Measurements from ENCODE around the gene TJP1.
"Not testable (repeated sequence)": the region's sequence is repeated elsewhere in the genome, so short reads cannot be mapped to it uniquely, and the experiment has no call there.

Gene TJP1

DNA sequence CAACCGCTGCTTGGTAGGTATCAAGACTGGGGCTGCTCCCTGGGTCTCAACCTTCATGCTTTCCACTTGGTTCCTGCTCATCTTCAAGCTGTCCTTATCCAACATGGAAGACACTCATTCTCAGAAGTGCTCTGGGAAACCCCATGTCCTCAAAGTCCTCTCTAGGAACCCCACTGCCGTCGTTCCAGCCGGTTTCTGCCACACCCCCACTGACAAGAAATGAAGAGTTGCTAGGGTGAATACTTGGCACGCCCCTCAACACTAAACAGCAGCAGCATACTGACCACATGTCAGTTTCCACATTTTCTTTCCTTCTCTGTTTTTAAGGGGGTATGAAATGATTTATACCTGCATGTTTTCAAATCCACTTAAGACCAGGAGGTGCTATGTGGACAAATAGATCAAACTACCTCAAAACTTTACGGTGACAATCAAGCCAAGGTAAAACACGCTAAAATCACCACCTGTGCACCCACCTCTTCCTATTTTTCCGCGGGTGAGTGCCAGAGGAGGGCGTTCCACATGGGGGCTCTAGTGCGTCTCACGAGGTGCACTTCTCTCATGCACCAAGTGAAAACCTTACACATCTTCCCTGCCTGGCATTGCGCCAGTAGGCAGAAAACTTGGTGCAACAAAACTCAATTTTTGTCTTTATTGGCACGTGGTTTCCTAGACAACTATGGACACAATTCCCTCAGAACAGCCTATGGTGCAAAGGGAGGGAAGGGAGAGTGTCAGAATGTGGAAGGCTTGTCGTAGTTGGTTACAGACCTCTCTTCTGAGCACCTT lies 125.1 kb downstream of the TJP1 start:
- DNase-seq, result no peak

DNA sequence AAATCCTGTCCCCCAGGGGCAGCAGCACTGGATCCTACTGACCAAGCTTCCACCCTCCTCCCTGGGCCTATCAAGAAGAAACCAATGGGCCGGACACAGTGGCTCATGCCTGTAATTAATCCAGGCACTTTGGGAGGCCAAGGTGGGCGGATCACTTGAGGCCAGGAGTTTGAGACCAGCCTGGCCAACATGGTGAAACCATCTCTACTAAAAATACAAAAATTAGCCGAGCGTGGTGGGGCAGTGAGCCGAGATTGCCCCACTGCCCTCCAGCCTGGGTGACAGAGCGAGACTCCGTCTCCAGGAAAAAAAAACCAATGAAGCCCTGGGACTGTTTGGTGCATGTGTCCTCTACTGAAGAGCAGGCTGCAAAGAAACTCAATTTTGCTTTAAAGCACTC lies 125.8 kb downstream of the TJP1 start:
- not testable (repeated sequence) for DNase-seq

- DNase-seq, result no peak
Observed at GRCh38 chr15:29695489-29696167, 126.6 kb downstream of the TJP1 start.

GRCh38 chr15:29693225-29693624 lies 129.0 kb downstream of the TJP1 start:
- DNase-seq, result no peak

DNA sequence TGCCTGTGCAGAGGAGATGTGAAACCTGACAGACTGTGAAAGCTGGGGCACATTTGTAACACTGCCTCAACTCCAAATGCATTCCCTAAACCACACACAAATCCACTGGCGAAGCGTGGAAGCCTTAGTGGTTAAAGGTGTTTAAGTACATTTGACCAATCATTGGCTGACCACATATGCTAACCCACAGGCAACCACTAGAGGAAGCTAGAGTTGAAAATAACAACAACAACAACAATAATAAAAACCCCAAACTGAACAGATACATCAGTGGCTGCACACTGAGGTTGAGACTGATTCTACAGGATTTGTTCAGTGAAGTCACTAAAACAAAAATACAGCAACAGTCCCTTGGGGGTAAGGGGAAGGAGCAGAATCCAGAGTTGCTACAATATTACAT lies 129.7 kb downstream of the TJP1 start:
- no peak for DNase-seq

DNA sequence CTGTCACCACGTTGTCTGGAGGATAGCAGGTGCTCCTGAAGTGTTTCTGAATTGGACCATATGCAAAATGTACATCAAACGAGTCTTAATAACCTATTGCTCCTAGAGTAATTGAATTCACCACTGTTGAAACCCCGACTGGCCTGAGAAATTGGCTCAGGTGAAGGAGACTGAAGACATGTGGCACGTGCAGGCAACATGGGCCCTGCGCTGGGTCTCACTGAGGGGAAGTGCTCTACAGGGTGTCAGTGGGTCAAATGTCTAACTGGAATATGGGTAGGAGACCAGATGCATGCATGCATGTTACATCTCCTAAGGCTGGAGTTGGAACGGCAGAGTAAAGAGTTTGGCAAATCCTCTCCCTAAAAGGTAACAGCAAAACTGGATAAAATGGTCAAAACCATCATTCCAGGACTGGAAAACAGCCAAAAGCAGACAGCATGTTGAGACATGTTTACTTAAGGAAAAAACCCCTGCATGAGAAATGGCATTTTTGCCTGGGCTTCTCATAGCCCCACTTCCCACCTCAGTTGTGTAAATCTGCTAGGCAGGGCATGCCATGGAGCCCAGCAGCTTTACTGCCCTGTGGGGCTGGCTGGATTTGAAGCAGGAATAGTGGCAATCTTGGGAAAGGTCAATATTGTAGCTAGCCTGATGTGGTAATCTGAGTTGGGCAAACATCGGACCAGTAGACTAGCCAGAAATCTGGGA lies 131.3 kb downstream of the TJP1 start:
- no peak for DNase-seq

GRCh38 chr15:29689287-29689986 lies 132.8 kb downstream of the TJP1 start:
- no peak for DNase-seq

- DNase-seq, result no peak
Observed at GRCh38 chr15:29688506-29689286, 133.6 kb downstream of the TJP1 start.

DNA sequence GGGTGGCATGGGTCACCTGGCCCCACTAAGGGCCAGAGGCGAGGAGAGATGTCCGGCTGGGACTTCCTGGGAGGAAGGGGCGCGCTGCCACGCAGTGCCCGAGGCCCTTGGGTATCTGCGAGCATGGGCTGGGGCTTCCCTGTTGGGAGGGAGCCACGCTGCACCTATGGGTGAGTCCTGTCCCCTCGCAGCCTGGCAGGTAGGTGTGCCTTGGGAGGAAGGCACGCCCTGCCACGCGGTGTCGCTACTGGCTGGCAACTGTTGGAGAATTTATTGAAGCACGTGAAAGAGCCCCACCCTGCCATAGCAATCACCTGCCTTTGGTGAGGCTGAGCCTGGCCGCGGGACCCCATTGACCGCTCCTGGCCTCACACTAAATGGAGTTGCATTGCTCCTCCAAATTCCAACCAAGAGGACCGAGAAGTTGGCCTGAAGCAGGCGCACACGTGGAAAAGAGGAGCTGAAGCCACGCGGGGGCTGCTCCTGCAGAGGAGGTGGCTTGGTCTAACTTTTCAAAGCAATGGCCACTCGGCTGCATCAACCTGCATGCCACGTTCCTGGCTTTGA lies 134.2 kb downstream of the TJP1 start:
- DNase-seq, result no peak

DNA sequence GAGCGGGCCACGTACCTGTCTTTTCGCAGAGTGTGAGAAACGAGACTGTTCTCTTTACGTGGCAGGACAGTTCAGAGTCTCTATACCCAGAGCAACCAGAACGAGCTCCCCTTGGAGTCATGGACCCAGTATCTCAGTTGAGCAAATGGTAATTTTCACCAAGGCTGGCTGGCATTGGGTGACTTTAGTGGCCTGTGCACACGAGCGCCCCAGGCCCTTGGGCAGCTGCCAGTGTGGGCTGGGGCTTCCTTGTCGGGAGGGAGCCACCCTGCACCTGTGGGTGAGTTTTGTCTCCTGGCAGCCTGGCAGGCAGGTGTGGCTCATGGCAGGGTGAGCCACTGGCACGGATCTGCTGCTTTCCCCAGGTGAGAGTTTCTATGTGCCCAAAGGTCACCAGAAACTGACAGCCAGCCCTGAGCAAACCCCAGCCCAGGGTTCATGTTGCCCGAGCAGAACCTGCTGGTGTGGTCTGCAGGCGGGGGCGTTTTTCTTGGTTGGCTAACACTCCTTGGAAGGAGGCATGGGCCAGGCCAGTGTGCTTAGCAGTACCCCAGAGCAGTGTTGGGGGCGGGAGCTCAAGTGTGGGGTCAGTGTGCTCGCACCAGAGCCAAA lies 135.0 kb downstream of the TJP1 start:
- no peak for DNase-seq

- no peak for DNase-seq
Observed at GRCh38 chr15:29686445-29687203, 135.6 kb downstream of the TJP1 start.

DNA sequence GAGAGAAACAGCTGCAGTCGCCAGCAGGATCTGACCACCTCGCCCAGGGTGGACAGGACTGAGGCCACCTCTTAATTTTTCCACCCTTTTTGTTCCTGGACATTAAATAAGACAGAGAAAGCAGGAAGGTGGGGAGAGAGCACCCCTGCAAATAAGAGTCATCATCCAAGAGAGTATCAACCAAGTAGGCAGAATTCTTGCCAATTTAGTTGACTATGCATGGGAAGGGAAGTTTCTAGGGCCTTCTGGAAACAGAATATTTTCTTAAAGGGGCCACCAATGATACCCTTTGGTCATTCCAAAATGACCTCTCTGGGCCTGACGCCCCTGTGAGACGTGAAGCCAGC lies 136.2 kb downstream of the TJP1 start:
- DNase-seq, result no peak

DNA sequence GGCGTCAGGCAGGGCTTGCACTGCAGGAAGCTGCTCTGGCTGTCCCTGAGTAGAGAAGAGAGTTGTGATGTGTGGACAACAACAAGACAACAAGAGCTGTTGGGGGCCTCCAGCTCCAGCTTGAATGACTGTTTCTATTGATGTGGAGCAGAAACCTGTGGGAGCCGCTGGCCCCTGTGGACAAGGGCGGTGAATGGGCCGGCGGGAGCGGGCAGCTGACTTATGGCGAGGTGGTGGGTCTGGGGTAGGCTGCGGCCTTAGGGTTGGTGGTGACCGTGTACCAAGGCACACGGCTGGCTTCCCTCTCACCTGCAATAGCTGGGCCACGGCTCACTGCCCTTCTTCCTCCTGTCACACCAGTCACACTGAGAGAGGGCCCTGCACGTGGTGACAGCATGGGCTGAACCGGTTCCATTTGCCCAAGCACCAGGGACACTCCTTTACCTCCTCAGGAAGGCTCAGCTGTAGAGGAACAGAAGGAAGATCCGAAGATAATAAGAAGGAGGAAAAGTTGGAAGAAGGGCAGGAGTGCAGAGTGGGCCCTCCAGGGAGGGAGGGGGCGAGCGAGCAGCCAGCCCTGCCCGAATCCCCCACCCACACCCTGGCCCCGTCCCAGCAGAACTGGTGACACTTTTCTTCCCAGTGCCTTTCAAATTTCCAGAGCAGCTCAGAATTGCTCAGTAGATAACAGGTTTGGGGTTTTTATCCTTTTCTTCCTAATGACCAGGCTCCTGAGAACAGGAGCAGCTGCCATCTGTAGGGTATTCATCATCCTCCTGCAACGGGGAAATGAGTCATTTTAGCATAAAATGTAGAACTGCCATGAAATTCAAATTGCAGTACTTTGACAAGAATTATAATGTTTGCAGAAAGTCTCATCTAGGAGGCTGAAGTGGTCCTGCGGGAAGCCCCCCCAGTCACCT lies 136.9 kb downstream of the TJP1 start:
- no peak for DNase-seq

- DNase-seq, result no peak
Observed at GRCh38 chr15:29682781-29683180, 139.5 kb downstream of the TJP1 start.

DNA sequence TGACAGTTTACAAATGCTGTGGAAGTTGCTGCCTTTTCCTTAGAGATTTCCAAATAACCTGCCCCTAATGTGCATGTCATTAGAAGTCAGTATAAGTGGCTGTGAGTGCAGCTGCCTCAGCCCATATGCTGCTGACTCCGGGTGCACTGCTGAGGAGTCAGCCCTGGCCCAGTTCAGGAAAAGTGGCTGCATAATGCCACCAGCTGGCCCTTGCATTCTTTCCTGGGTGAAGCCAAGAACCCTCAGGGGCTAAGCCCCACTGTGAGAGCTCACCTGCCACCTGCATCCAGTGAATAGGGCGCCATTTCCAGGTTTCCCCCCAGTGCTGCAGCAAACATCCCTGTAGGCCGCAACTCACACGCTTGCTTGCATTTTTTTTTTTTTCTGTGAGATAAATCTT lies 139.9 kb downstream of the TJP1 start:
- DNase-seq, result no peak

GRCh38 chr15:29681946-29682345 lies 140.3 kb downstream of the TJP1 start:
- no peak for DNase-seq

GRCh38 chr15:29681166-29681845 lies 141.0 kb downstream of the TJP1 start:
- DNase-seq, result no peak

DNA sequence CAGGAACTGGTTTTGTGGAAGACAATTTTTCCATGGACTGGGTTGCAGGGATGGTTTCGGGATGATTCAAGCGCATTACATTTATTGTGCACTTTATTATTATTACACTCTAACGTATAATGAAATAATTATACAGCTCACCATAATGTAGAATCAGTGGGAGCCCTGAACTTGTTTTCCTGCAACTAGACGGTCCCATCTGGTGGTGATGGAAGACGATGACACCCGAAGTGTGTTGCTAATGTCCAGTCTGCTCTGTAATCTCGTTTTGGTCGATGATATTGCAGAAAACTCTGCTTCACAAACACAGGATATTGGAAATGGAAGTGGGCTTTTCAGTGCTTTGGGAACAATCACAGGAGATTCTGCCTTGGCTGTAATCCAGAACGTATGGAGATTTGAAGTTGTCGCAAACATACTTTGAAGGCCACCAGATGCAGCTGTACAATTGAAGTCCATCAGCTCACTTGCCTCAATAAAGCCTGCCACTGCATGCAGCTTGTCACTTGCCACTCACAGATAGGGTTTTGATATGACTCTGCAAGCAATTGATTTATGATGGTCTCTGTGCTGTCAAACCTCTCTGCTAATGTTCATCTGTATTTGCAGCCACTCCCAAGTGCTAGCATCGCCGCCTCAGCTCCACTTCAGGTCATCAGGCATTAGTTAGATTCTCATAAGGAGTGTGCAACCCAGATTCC lies 141.7 kb downstream of the TJP1 start:
- no peak for DNase-seq

All from CD4-positive, alpha-beta T cell treated with Interleukin-4 for 4 hours (primary cell).